ENCODE measurements around the gene MAGEB4. TPM values are rescaled to one million over a fixed set of nuclear protein-coding genes. Genes with fewer than 3 reads are reported as not detected.

The MAGEB4 gene
- total RNA-seq, 1 donor from 2014 or later: not detected

GRCh38 chrX:30219372-30219771, 22.4 kb upstream of the MAGEB4 start:
- no peaks in the 10 kb centered on the region for H3K36me3 Mint-ChIP-seq (ENCODE audit: insufficient read depth)
- H3K4me3 Mint-ChIP-seq (ENCODE audit: low read depth): no peak overlapping the region
- no peaks in the 10 kb centered on the region for H3K9me3 Mint-ChIP-seq (ENCODE audit: low read depth)
- no peaks in the 10 kb centered on the region for H3K27me3 Mint-ChIP-seq
- no peak for DNase-seq (ENCODE audit: low spot score, unreplicated experiment)
- no peak overlapping the region for H3K27ac Mint-ChIP-seq
- no peaks in the 10 kb centered on the region for H3K4me1 Mint-ChIP-seq (ENCODE audit: low read depth)
- TF ChIP-seq CTCF (IDR thresholded peaks at IDR 0.05; ENCODE audit: unreplicated experiment): no peak

GRCh38 chrX:30220661-30221060, 21.1 kb upstream of the MAGEB4 start:
- Mint-ChIP-seq H3K36me3 (ENCODE audit: insufficient read depth) (no peaks in the 10 kb centered on the region), H3K4me1 (ENCODE audit: low read depth) (no peaks in the 10 kb centered on the region), H3K4me3 (ENCODE audit: low read depth) (no peak overlapping the region), H3K9me3 (ENCODE audit: low read depth) (no peaks in the 10 kb centered on the region), H3K27me3 (no peaks in the 10 kb centered on the region), H3K27ac (no peak overlapping the region)
- no peak for DNase-seq (ENCODE audit: low spot score, unreplicated experiment)
- no peak for TF ChIP-seq CTCF (IDR thresholded peaks at IDR 0.05; ENCODE audit: unreplicated experiment)

- H3K27ac Mint-ChIP-seq: no peak overlapping the region
- H3K4me1 Mint-ChIP-seq (ENCODE audit: low read depth): no peaks in the 10 kb centered on the region
- H3K36me3 Mint-ChIP-seq (ENCODE audit: insufficient read depth): no peaks in the 10 kb centered on the region
- no peaks in the 10 kb centered on the region for H3K9me3 Mint-ChIP-seq (ENCODE audit: low read depth)
- TF ChIP-seq CTCF (IDR thresholded peaks at IDR 0.05; ENCODE audit: unreplicated experiment): no peak
- no peaks in the 10 kb centered on the region for H3K27me3 Mint-ChIP-seq
- DNase-seq (ENCODE audit: low spot score, unreplicated experiment): no peak
- no peak overlapping the region for H3K4me3 Mint-ChIP-seq (ENCODE audit: low read depth)
Observed at GRCh38 chrX:30224536-30224935, 17.3 kb upstream of the MAGEB4 start.

- no peak for TF ChIP-seq CTCF (IDR thresholded peaks at IDR 0.05; ENCODE audit: unreplicated experiment)
- Mint-ChIP-seq H3K4me3 (ENCODE audit: low read depth) (no peak overlapping the region), H3K4me1 (ENCODE audit: low read depth) (no peaks in the 10 kb centered on the region), H3K36me3 (ENCODE audit: insufficient read depth) (no peaks in the 10 kb centered on the region), H3K27ac (no peak overlapping the region), H3K9me3 (ENCODE audit: low read depth) (no peaks in the 10 kb centered on the region), H3K27me3 (no peaks in the 10 kb centered on the region)
- no peak for DNase-seq (ENCODE audit: low spot score, unreplicated experiment)
Observed at GRCh38 chrX:30228526-30228925, 13.3 kb upstream of the MAGEB4 start.

GRCh38 chrX:30230395-30230794, 11.4 kb upstream of the MAGEB4 start, which contains the start of gene MAGEB3:
MAGEB3 (plus strand) TSS chrX:30230657; CDS start chrX:30235925, 5,268 bp downstream.
- H3K27ac Mint-ChIP-seq: no peak within 1 kb of the TSS
- H3K27me3 Mint-ChIP-seq: no peaks in the 10 kb centered on the region
- H3K9me3 Mint-ChIP-seq (ENCODE audit: low read depth): no peaks in the 10 kb centered on the region
- no peak within 1 kb of the TSS for H3K4me3 Mint-ChIP-seq (ENCODE audit: low read depth)
- TF ChIP-seq CTCF (IDR thresholded peaks at IDR 0.05; ENCODE audit: unreplicated experiment): no peak
- no peaks in the 10 kb centered on the region for H3K36me3 Mint-ChIP-seq (ENCODE audit: insufficient read depth)
- DNase-seq (ENCODE audit: low spot score, unreplicated experiment): no peak
- no peaks in the 10 kb centered on the region for H3K4me1 Mint-ChIP-seq (ENCODE audit: low read depth)
